Stimulated activated CD4-positive, alpha-beta T cell treated with anti-CD3 and anti-CD28 coated beads, Interleukin-15, amount 100 ng/mL, for 48 hours (primary cell): ENCODE data around the gene MYO7A.

ENCODE experiments used
- DNase-seq, 2 donors: peaks; one replicate each; pipeline ENCODE4 v3.0.0-alpha.2; 2020; ENCODE audit warnings: low read depth in 2 of 2

MYO7A gene

GRCh38 chr11:77165066-77165465 lies 37.0 kb downstream of the MYO7A start:
- DNase-seq = no peak

GRCh38 chr11:77166021-77166420 lies 38.0 kb downstream of the MYO7A start:
- no peak for DNase-seq

GRCh38 chr11:77167111-77167626 lies 39.1 kb downstream of the MYO7A start:
- DNase-seq = no peak

GRCh38 chr11:77167791-77168190 lies 39.7 kb downstream of the MYO7A start:
- DNase-seq = no peak

GRCh38 chr11:77170107-77170506 lies 42.1 kb downstream of the MYO7A start:
- DNase-seq = no peak

- no peak for DNase-seq
Observed at GRCh38 chr11:77171254-77171653, 43.2 kb downstream of the MYO7A start.

GRCh38 chr11:77171885-77172665 lies 44.0 kb downstream of the MYO7A start:
- DNase-seq = no peak

GRCh38 chr11:77172666-77172982 lies 44.6 kb downstream of the MYO7A start:
- DNase-seq = no peak

GRCh38 chr11:77173494-77173893 lies 45.4 kb downstream of the MYO7A start:
- DNase-seq = no peak

- no peak for DNase-seq
Observed at GRCh38 chr11:77174559-77174958, 46.5 kb downstream of the MYO7A start.

- DNase-seq = no peak
Observed at GRCh38 chr11:77175021-77175842, 47.2 kb downstream of the MYO7A start.

- DNase-seq = no peak
Observed at GRCh38 chr11:77175869-77176539, 48.0 kb downstream of the MYO7A start.

- no peak for DNase-seq
Observed at GRCh38 chr11:77176996-77177395, 49.0 kb downstream of the MYO7A start.

GRCh38 chr11:77178150-77178549 lies 50.1 kb downstream of the MYO7A start:
- DNase-seq = no peak

- DNase-seq = no peak
Observed at GRCh38 chr11:77179048-77179447, 51.0 kb downstream of the MYO7A start.

- no peak for DNase-seq
Observed at GRCh38 chr11:77179681-77180080, 51.6 kb downstream of the MYO7A start.

GRCh38 chr11:77180346-77180745 lies 52.3 kb downstream of the MYO7A start:
- no peak for DNase-seq

GRCh38 chr11:77181226-77181625 lies 53.2 kb downstream of the MYO7A start:
- no peak for DNase-seq

- no peak for DNase-seq
Observed at GRCh38 chr11:77181799-77182541, 53.9 kb downstream of the MYO7A start.

GRCh38 chr11:77182542-77183430 lies 54.7 kb downstream of the MYO7A start:
- DNase-seq = no peak
